GM18951 (cell line): Measurements from ENCODE around the gene DEPDC1B.

Experiments
- POLR2A ChIP-seq: IDR thresholded peaks from 4 replicates; pipeline ENCODE4 v1.6.1; 2011; ENCODE audit warnings: mild to moderate bottlenecking; ENCODE audit not compliant: insufficient read length, insufficient read depth; ENCODE audit errors: extremely low read depth
- in situ Hi-C: fragments of 300-500 bp; cut with MboI; formaldehyde crosslinking; loops from one replicate; pipeline ENCODE4 v1.12.0; 2022; ENCODE audit warnings: low sequenced_read_pairs, mixed read lengths, inconsistent platforms; ENCODE audit not compliant: unreplicated experiment

Gene DEPDC1B

DNA sequence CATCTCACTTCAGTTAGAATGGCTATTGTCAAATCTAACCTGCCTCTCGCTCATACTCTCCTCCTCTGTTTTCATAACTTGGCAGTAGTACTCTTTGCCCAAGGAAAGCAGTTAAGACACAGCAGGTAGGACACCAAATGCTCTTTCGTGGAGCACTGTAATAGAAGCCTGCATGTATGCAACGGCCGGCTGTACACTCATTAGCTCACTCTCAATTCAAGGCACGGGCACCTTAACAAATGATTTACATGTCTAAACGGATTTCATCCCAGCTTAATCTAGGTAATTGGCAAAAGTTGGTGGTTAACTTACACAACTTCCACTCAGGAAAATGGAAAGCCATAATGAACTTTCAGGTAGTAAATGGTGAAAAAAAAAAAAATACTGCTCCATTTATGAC lies 14.9 kb downstream of the DEPDC1B start:
- TF ChIP-seq POLR2A = no peak
- in situ Hi-C loops = loop anchor here (10.0 kb wide), 1 partner anchor 1490 kb away; no protein-coding TSS in a partner anchor

- in situ Hi-C loops = loop anchor here (10.0 kb wide), 1 partner anchor 1487 kb away; no protein-coding TSS in a partner anchor
Measured at GRCh38 chr5:60682007-60682406, 18.0 kb downstream of the DEPDC1B start.

DNA sequence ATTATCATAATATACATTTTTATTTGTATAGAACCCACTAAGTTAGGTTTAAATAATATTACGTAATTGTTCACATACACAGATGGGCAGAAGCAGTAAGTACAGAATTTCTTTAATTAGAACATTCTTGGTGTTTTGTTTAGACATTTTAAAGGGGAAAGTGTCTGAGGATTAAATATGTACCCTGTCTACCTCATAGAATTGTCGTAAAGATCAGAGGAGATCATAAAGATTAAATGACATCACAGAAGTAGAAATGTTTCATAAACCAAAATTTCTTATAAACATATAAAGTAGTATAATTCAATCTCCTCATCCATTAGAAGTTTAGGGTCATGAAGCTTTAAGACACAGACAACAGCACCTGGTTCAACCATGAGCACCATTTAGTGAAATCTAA lies 20.1 kb downstream of the DEPDC1B start:
- in situ Hi-C loops = loop anchor here (10.0 kb wide), 1 partner anchor 1485 kb away; no protein-coding TSS in a partner anchor
- no peak for TF ChIP-seq POLR2A

DNA sequence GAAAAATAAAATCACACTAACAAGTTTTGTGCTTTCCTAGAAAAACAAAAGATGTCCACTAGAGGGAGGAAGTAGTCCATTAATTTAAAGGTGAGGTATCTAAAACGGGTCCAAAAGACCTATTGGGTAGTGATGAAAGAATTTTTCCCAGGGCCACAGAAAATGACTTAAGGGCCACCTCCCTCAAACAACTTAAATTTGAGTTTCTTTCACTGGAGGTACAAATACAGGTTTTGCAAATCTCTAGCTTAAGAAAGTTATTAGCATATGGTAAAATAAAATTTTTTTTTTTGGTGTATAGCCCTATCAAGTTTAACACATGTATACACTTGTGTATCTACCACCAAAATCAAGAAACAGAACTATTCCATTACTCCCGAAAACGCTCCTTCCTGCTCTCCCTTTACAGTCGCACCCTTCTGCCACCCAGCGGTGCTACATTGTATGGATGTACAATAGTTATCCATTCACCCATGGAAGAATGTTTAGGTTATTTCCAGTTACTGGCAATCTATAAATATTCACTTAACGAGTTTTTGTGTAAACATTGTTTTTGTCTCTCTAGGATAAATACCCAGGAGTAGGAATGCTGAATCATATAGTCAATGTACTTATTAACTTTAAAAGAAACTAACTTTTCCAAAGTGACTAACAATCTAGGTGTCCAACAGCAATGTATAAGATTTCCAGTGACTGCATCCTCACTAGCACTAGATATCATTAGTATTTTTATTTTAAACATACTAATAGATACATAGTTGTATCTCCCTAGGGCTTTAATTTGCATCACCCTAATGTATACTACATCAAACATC lies 21.9 kb downstream of the DEPDC1B start:
- in situ Hi-C loops = no loop called here
- no peak for TF ChIP-seq POLR2A

GRCh38 chr5:60675286-60675685 lies 24.7 kb downstream of the DEPDC1B start:
- TF ChIP-seq POLR2A = no peak
- in situ Hi-C loops = no loop called here

- in situ Hi-C loops = loop anchor here (25.0 kb wide), 2 partner anchors 387 to 862 kb away; no protein-coding TSS in a partner anchor
- no peak for TF ChIP-seq POLR2A
Measured at GRCh38 chr5:60674251-60675069, 25.5 kb downstream of the DEPDC1B start.

DNA sequence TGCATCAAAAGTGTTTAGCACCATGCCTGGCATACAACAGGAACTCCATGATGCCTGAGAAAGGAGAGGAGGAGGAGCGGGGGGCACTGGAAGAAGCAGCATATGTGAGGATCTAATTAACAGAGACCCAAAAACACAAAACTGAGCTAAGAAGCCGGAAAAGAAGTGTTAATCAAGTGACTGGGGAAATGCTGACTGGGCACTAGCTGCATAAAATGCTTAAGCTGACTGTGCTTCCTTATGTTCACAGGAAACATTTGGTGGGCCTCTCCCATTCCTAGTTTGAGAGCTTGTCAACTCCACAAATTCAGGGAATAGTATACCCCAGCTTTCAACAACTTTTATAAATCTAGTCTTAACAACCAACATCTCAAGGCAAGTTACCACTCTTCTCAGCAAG lies 26.6 kb downstream of the DEPDC1B start:
- no peak for TF ChIP-seq POLR2A
- in situ Hi-C loops = loop anchor here (25.0 kb wide), 2 partner anchors 386 to 861 kb away; no protein-coding TSS in a partner anchor

DNA sequence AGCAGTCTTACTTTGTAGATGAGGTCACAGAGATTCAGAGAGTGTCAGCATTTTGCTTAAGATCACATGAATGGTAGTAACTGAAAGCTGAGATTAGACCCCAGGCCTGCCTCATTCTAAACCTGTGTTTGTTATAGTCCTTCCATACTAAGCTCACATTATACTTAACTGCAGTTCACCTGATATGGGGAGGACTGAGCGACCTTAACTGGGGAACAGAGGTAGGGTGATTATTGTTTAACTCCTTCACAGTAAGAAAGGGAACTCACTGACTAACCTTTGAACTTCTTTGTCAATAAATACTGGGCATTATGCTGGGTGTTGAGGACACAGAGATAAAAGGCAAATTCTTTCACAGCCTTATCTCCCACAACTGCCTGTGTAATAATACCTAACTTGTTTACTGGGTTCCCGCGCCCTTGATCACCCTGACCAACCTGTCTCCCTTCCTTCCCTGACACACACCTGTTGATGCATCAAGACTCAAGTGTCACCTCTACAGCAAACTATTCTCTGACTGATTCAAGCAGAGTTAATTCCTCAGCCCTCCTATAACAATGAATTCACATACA lies 27.2 kb downstream of the DEPDC1B start:
- in situ Hi-C loops = loop anchor here (25.0 kb wide), 2 partner anchors 385 to 860 kb away; no protein-coding TSS in a partner anchor

DNA sequence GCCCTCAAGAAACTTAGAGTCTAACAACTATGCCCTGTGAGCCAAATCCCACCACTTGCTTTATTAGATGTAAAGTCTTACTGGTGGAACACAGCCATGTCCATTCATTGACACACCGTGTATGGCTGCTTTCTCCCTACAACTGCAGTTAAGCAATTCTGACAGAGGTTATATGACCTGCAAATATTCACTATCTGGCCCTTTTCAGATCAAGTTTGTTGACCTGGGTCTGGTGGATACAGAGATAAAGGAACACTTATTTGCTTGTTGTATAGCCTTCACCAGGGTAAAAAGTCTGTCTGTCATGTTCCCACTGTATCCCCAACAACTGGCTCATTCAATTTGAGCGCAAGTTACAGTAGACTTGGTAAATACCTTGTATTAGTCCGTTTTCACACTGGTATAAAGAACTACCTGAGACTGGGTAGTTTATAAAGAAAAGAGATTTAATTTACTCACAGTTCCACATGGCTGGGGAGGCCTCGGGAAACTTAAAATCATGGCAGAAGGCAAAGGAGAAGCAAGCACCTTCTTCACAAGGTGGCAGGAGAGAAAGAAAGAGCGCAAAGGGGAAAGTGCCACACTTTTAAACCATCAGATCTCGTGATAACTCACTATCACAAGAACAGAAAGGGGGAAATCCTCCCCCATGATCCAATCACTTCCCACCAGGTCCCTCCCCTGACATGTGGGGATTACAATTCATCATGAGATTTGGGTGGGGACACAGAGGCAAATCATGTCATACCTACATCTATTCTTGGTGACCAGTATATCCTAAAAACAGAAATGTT lies 27.9 kb downstream of the DEPDC1B start:
- TF ChIP-seq POLR2A = no peak
- in situ Hi-C loops = loop anchor here (25.0 kb wide), 2 partner anchors 385 to 860 kb away; no protein-coding TSS in a partner anchor

More for the DNA sequence above, 27.2 kb downstream of the DEPDC1B start:
- TF ChIP-seq POLR2A = no peak

- TF ChIP-seq POLR2A = no peak
- in situ Hi-C loops = loop anchor here (25.0 kb wide), 2 partner anchors 383 to 858 kb away; no protein-coding TSS in a partner anchor
Measured at GRCh38 chr5:60670749-60671148, 29.2 kb downstream of the DEPDC1B start.

DNA sequence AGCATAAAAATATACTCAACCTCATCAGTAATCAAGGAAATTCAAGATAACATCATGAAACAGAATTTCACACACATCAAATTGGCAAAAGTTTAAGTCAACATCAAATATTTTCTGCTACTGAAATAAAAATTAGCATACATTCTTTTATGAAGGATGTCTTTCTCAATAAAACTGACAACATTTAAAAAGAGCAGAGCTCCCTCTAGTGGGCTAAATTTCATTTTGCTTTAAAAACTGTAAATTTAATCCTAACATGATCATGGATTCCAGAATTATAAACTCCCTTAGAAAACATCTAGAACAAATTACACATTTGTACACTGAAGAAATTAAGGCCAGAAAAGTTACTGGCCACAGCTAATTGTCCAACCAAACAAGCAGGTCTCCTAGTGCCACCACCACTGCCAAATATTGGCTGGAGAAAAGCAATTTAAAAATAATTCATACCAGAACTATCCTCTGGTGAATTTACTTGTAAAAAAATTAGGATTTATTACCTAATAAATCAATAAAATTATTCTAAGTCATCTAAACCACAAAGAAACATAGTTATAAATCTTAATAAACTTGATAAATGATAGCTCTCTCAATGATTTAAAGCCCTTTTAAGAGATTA lies 31.2 kb downstream of the DEPDC1B start:
- TF ChIP-seq POLR2A = no peak
- in situ Hi-C loops = loop anchor here (25.0 kb wide), 2 partner anchors 381 to 856 kb away; no protein-coding TSS in a partner anchor
